K562 (cell line): ENCODE results near the gene TAF1D. TPM values are rescaled to one million over a fixed set of nuclear protein-coding genes. Genes with fewer than 3 reads are reported as not detected.
A peak's percentile ranks its signal among the peaks of the same experiment; 100 is the strongest.

Source experiments
- CEBPZ ChIP-seq: fragments of 150-350 bp; IDR thresholded peaks from 2 replicates; pipeline ENCODE4 v1.6.1; 2014; ENCODE audit warnings: low read depth, mild to moderate bottlenecking, low read length, borderline replicate concordance
- MEIS2 ChIP-seq: fragments of 450-650 bp; IDR thresholded peaks from 2 replicates; pipeline ENCODE4 v1.6.1; 2014; ENCODE audit warnings: mild to moderate bottlenecking; ENCODE audit not compliant: partially characterized antibody
- SIN3A ChIP-seq, 2 experiments: fragments of 150-350 bp in 1 of 2; IDR thresholded peaks; 2 replicates each; pipeline ENCODE4 v1.6.1; 2011 to 2016; ENCODE audit warnings: borderline replicate concordance in 2 of 2, low read depth in 2 of 2, low read length in 2 of 2, mild to moderate bottlenecking in 2 of 2, moderate library complexity in 2 of 2; ENCODE audit not compliant: control insufficient read depth in 1 of 2
- TRIM25 ChIP-seq: fragments of 450-650 bp; IDR thresholded peaks from 2 replicates; pipeline ENCODE4 v1.7.0; 2016; ENCODE audit warnings: borderline replicate concordance
- polyA plus RNA-seq, 8 experiments: library from polyadenylated mRNA; depleted of rRNA in 4 of 8; stranded (reverse) in 5 of 8; unstranded in 3 of 8; fragments of >200 nt; fragmentation: Nextera tagmentation in 2 of 8; fragmentation: Illumina TruSeq in 1 of 8; extraction: Ambion mirVana in 2 of 8; extraction: Trizol in 1 of 8; gene quantifications; 2 replicates each; pipeline versions ENCODE4 v1.2.1 to v1.2.3, GENCODE V29; 2011 to 2014; ENCODE audit warnings: inconsistent platforms in 1 of 8, missing spikeins in 1 of 8
- total RNA-seq, 7 experiments: library from RNA; depleted of rRNA in 6 of 7; stranded (reverse); fragments of >200 nt in 6 of 7; fragmentation: Illumina TruSeq in 2 of 7; extraction: Trizol in 2 of 7; gene quantifications; 2 replicates each; pipeline versions ENCODE4 v1.2.1 to v1.2.3, GENCODE V29; 2011 to 2021; ENCODE audit warnings: low replicate concordance in 1 of 7

Gene TAF1D
- total and polyA plus RNA-seq, 9 of the 15 experiments (the other 6 are each of a cell fraction or from before 2014, with no cell fraction given) = 122 to 347 (median 250) TPM

GRCh38 chr11:93737904-93738612 is 3.2 kb downstream of the TAF1D start (continued):
- no peak for TF ChIP-seq CEBPZ
- no peak for TF ChIP-seq SIN3A (IDR thresholded peaks at IDR 0.05; ENCODE audit: borderline replicate concordance in 2 of 2, control insufficient read depth in 1 of 2, low read depth in 2 of 2, low read length in 2 of 2)
- peak; percentile 79 for TF ChIP-seq MEIS2
- TF ChIP-seq TRIM25 = no peak
